CD4-positive, alpha-beta memory T cell (primary cell): ENCODE data around the gene DENND2A. TPM values are rescaled to one million over a fixed set of nuclear protein-coding genes. Genes with fewer than 3 reads are reported as not detected.
A peak's percentile ranks its signal among the peaks of the same experiment; 100 is the strongest.

ENCODE experiments used
- CTCF ChIA-PET: fragments of 350-600 bp; sonication (Branson Sonifier 250); formaldehyde crosslinking; loops from one replicate; lab custom pipeline; 2021; ENCODE audit warnings: inconsistent platforms; ENCODE audit not compliant: partially characterized antibody; lab: Charles Lee
- POLR2A ChIA-PET: fragments of 350-600 bp; sonication (Branson Sonifier 250); formaldehyde crosslinking; loops from one replicate; lab custom pipeline; 2021; ENCODE audit not compliant: partially characterized antibody; lab: Charles Lee
- DNase-seq, 5 donors: peaks; one replicate each; pipeline versions ENCODE4 v3.0.0 to v3.0.0-alpha.2; 2020 to 2022; ENCODE audit warnings: mixed read lengths in 1 of 5
- H3K27ac ChIP-seq: one replicate; pipeline ENCODE4 v1.7.0; 2013; ENCODE audit warnings: low read depth, low read length
- H3K27me3 ChIP-seq: 2 replicates; pipeline ENCODE4 v1.7.0; 2013; ENCODE audit warnings: mild to moderate bottlenecking, low read length, moderate library complexity; ENCODE audit not compliant: insufficient read depth
- H3K36me3 ChIP-seq: 2 replicates; pipeline ENCODE4 v1.7.0; 2013; ENCODE audit warnings: mild to moderate bottlenecking, low read length, moderate library complexity; ENCODE audit not compliant: insufficient read depth
- H3K4me1 ChIP-seq: 2 replicates; pipeline ENCODE4 v1.7.0; 2013; ENCODE audit warnings: mild to moderate bottlenecking, low read length, moderate library complexity; ENCODE audit not compliant: insufficient read depth
- H3K4me3 ChIP-seq, 2 donors: one replicate each; pipeline ENCODE4 v1.7.0; 2013; ENCODE audit warnings: low read length in 2 of 2, mild to moderate bottlenecking in 1 of 2
- H3K9me3 ChIP-seq, 2 donors: one replicate each; pipeline ENCODE4 v1.7.0; 2013; ENCODE audit warnings: low read length in 2 of 2, control low read depth in 1 of 2; ENCODE audit not compliant: control insufficient read depth in 1 of 2
- H3K27ac Mint-ChIP-seq, 7 donors: one replicate each; pipeline ENCODE4 v1.8.0; 2020 to 2021; ENCODE audit warnings: mixed read lengths in 7 of 7, mild to moderate bottlenecking in 6 of 7, inconsistent platforms in 3 of 7, moderate library complexity in 3 of 7
- H3K27me3 Mint-ChIP-seq, 2 donors: one replicate each; pipeline ENCODE4 v1.8.0; 2020 to 2021; ENCODE audit warnings: mixed read lengths in 2 of 2
- H3K36me3 Mint-ChIP-seq, 2 donors: one replicate each; pipeline ENCODE4 v1.8.0; 2020 to 2021; ENCODE audit warnings: mixed read lengths in 2 of 2, inconsistent platforms in 1 of 2, mild to moderate bottlenecking in 1 of 2
- H3K4me1 Mint-ChIP-seq, 4 donors: one replicate each; pipeline ENCODE4 v1.8.0; 2020 to 2021; ENCODE audit warnings: mixed read lengths in 4 of 4, mild to moderate bottlenecking in 1 of 4
- H3K4me3 Mint-ChIP-seq, 8 donors: one replicate each; pipeline ENCODE4 v1.8.0; 2020 to 2021; ENCODE audit warnings: mixed read lengths in 8 of 8, mild to moderate bottlenecking in 7 of 8, moderate library complexity in 6 of 8, inconsistent platforms in 3 of 8
- H3K9me3 Mint-ChIP-seq, 8 donors: one replicate each; pipeline ENCODE4 v1.8.0; 2020 to 2021; ENCODE audit warnings: mixed read lengths in 8 of 8, mild to moderate bottlenecking in 5 of 8, inconsistent platforms in 3 of 8, moderate library complexity in 1 of 8
- intact Hi-C: fragments of 100-400 bp; cut with micrococcal nuclease; formaldehyde crosslinking; loops from one replicate; pipeline ENCODE4 v1.15.1; 2023
- polyA plus RNA-seq, 2 donors: library from polyadenylated mRNA; unstranded; fragments of 300-500 nt; fragmentation: Illumina TruSeq; gene quantifications; one replicate each; pipeline ENCODE4 v1.2.3, GENCODE V29; 2021
- total RNA-seq, 2 experiments: library from RNA; stranded (reverse); gene quantifications; one replicate each; pipeline ENCODE4 v1.2.3, GENCODE V29; 2021

Gene DENND2A
- total and polyA plus RNA-seq, 4 experiments from 2014 or later: not detected

- Mint-ChIP-seq H3K9me3 (no peaks in the 10 kb centered on the region), H3K36me3 (no peaks in the 10 kb centered on the region), H3K27ac (peak overlapping the region in 2 of 7 donors; percentile 34 to 80), H3K27me3 (no peaks in the 10 kb centered on the region), H3K4me3 (no peak overlapping the region), H3K4me1 (peaks cover 0 to 2% (median under 1%) of the 10 kb centered on the region in 4 donors)
- POLR2A ChIA-PET: no interaction called here
- DNase-seq: no peak
- Histone ChIP-seq H3K9me3 (no peaks in the 10 kb centered on the region), H3K27me3 (no peaks in the 10 kb centered on the region), H3K36me3 (no peaks in the 10 kb centered on the region), H3K4me1 (no peaks in the 10 kb centered on the region), H3K27ac (no peak overlapping the region), H3K4me3 (no peak overlapping the region)
- CTCF ChIA-PET: no interaction called here
- intact Hi-C loops: no loop called here
These were observed 143.3 kb downstream of the DENND2A start for GRCh38 chr7:140497241-140497769.

- Histone ChIP-seq H3K27me3 (no peaks in the 10 kb centered on the region), H3K27ac (no peak overlapping the region), H3K9me3 (no peaks in the 10 kb centered on the region), H3K4me1 (no peaks in the 10 kb centered on the region), H3K36me3 (no peaks in the 10 kb centered on the region), H3K4me3 (no peak overlapping the region)
- ChIA-PET POLR2A (no interaction called here), CTCF (interaction anchor here (8.4 kb wide), 1 partner anchor 18 kb away, joined by 214 read pairs; the partner anchor contains the start of gene MKRN1)
- Mint-ChIP-seq H3K4me3 (no peak overlapping the region), H3K4me1 (peaks cover 0 to 2% (median under 1%) of the 10 kb centered on the region in 4 donors), H3K27me3 (no peaks in the 10 kb centered on the region), H3K27ac (no peak overlapping the region), H3K36me3 (no peaks in the 10 kb centered on the region), H3K9me3 (no peaks in the 10 kb centered on the region)
- DNase-seq: no peak
- intact Hi-C loops: no loop called here
These were observed 145.0 kb downstream of the DENND2A start for GRCh38 chr7:140495514-140496097.

GRCh38 chr7:140494867-140495266 is 145.7 kb downstream of the DENND2A start:
- no peaks in the 10 kb centered on the region for H3K4me1 ChIP-seq
- H3K27ac ChIP-seq: no peak overlapping the region
- Mint-ChIP-seq H3K4me1 (peaks cover 0 to 2% (median under 1%) of the 10 kb centered on the region in 4 donors), H3K27me3 (no peaks in the 10 kb centered on the region), H3K27ac (no peak overlapping the region), H3K4me3 (no peak overlapping the region), H3K9me3 (no peaks in the 10 kb centered on the region), H3K36me3 (no peaks in the 10 kb centered on the region)
- no peak for DNase-seq
- ChIA-PET POLR2A (no interaction called here), CTCF (interaction anchor here (0.7 to 8.4 kb wide), 3 partner anchors 17 to 38 kb away, joined by 3 to 214 read pairs (median 4); partner anchors contain the start of gene MKRN1)
- H3K4me3 ChIP-seq: no peak overlapping the region
- H3K9me3 ChIP-seq: no peaks in the 10 kb centered on the region
- intact Hi-C loops: no loop called here
- H3K36me3 ChIP-seq: no peaks in the 10 kb centered on the region
- no peaks in the 10 kb centered on the region for H3K27me3 ChIP-seq

- H3K9me3 ChIP-seq: no peaks in the 10 kb centered on the region
- no peak overlapping the region for H3K27ac ChIP-seq
- H3K36me3 Mint-ChIP-seq: no peaks in the 10 kb centered on the region
- no peak overlapping the region for H3K27ac Mint-ChIP-seq
- no peaks in the 10 kb centered on the region for H3K36me3 ChIP-seq
- ChIA-PET CTCF (interaction anchor here (0.6 to 8.4 kb wide), 3 partner anchors 11 to 164 kb away, joined by 3 to 214 read pairs (median 4); partner anchors contain the start of gene MKRN1), POLR2A (interaction anchor here (0.8 to 1.8 kb wide), 2 partner anchors 9 to 11 kb away, joined by 4 to 8 read pairs; partner anchors contain the start of gene MKRN1)
- peaks cover 0 to 3% of the 10 kb centered on the region in 2 donors for H3K27me3 Mint-ChIP-seq
- peaks cover 0 to 2% (median under 1%) of the 10 kb centered on the region in 4 donors for H3K4me1 Mint-ChIP-seq
- intact Hi-C loops: no loop called here
- H3K27me3 ChIP-seq: no peaks in the 10 kb centered on the region
- H3K4me3 Mint-ChIP-seq: no peak overlapping the region
- DNase-seq: no peak
- no peaks in the 10 kb centered on the region for H3K9me3 Mint-ChIP-seq
- no peak overlapping the region for H3K4me3 ChIP-seq
- no peaks in the 10 kb centered on the region for H3K4me1 ChIP-seq
These were observed 151.6 kb downstream of the DENND2A start for GRCh38 chr7:140489026-140489359.

- H3K4me1 Mint-ChIP-seq: no peaks in the 10 kb centered on the region
- no peak for DNase-seq
- Histone ChIP-seq H3K36me3 (no peaks in the 10 kb centered on the region), H3K9me3 (no peaks in the 10 kb centered on the region), H3K27ac (no peak overlapping the region), H3K27me3 (no peaks in the 10 kb centered on the region), H3K4me1 (no peaks in the 10 kb centered on the region), H3K4me3 (no peak overlapping the region)
- H3K9me3 Mint-ChIP-seq: no peaks in the 10 kb centered on the region
- no peak overlapping the region for H3K27ac Mint-ChIP-seq
- no peaks in the 10 kb centered on the region for H3K36me3 Mint-ChIP-seq
- intact Hi-C loops: no loop called here
- peaks cover 0 to 3% of the 10 kb centered on the region in 2 donors for H3K27me3 Mint-ChIP-seq
- ChIA-PET POLR2A (no interaction called here), CTCF (no interaction called here)
- no peak overlapping the region for H3K4me3 Mint-ChIP-seq
These were observed 154.9 kb downstream of the DENND2A start for GRCh38 chr7:140485500-140486265.

GRCh38 chr7:140484951-140485499 is 155.6 kb downstream of the DENND2A start:
- Histone ChIP-seq H3K27me3 (no peaks in the 10 kb centered on the region), H3K4me1 (no peaks in the 10 kb centered on the region), H3K27ac (no peak overlapping the region), H3K36me3 (no peaks in the 10 kb centered on the region), H3K4me3 (no peak overlapping the region), H3K9me3 (no peaks in the 10 kb centered on the region)
- POLR2A ChIA-PET: no interaction called here
- Mint-ChIP-seq H3K27ac (no peak overlapping the region), H3K27me3 (peaks cover 0 to 3% of the 10 kb centered on the region in 2 donors), H3K36me3 (no peaks in the 10 kb centered on the region), H3K4me3 (no peak overlapping the region), H3K4me1 (no peaks in the 10 kb centered on the region), H3K9me3 (no peaks in the 10 kb centered on the region)
- DNase-seq: no peak
- intact Hi-C loops: no loop called here
- CTCF ChIA-PET: no interaction called here

GRCh38 chr7:140484479-140484878 is 156.1 kb downstream of the DENND2A start:
- Mint-ChIP-seq H3K27ac (no peak overlapping the region), H3K9me3 (no peaks in the 10 kb centered on the region), H3K4me3 (no peak overlapping the region), H3K27me3 (peaks cover 0 to 3% of the 10 kb centered on the region in 2 donors), H3K36me3 (peaks cover 0 to 3% of the 10 kb centered on the region in 2 donors), H3K4me1 (peaks cover 0 to 5% (median 2%) of the 10 kb centered on the region in 4 donors)
- CTCF ChIA-PET: no interaction called here
- H3K27me3 ChIP-seq: no peaks in the 10 kb centered on the region
- POLR2A ChIA-PET: no interaction called here
- intact Hi-C loops: no loop called here
- H3K36me3 ChIP-seq: no peaks in the 10 kb centered on the region
- H3K9me3 ChIP-seq: no peaks in the 10 kb centered on the region
- no peaks in the 10 kb centered on the region for H3K4me1 ChIP-seq
- no peak overlapping the region for H3K27ac ChIP-seq
- DNase-seq: no peak
- H3K4me3 ChIP-seq: no peak overlapping the region
